Activated T-helper 17 cell treated with anti-CD3 and anti-CD28 coated beads, Interleukin-2, amount 50 U/mL, for 72 hours (primary cell): ENCODE measurements around the gene ZNF697. TPM values are rescaled to one million over a fixed set of nuclear protein-coding genes. Genes with fewer than 3 reads are reported as not detected.
"Not testable (repeated sequence)": the region's sequence is repeated elsewhere in the genome, so short reads cannot be mapped to it uniquely, and the experiment has no call there.

Experiments used
- ATAC-seq: fragments of 150-1000 bp; cut with Tn5 transposase; replicated peaks from 2 replicates; pipeline ENCODE4 v1.10.0; 2021; ENCODE audit warnings: mild to moderate bottlenecking, moderate library complexity
- H3K27ac Mint-ChIP-seq: one replicate; pipeline ENCODE4 v1.8.0; 2022; ENCODE audit warnings: mixed read lengths
- H3K27me3 Mint-ChIP-seq: one replicate; pipeline ENCODE4 v1.8.0; 2022; ENCODE audit warnings: mixed read lengths
- H3K36me3 Mint-ChIP-seq: one replicate; pipeline ENCODE4 v1.8.0; 2022; ENCODE audit warnings: low read depth, mild to moderate bottlenecking, mixed read lengths
- H3K4me1 Mint-ChIP-seq: one replicate; pipeline ENCODE4 v1.8.0; 2022; ENCODE audit warnings: mixed read lengths
- H3K4me3 Mint-ChIP-seq: one replicate; pipeline ENCODE4 v1.8.0; 2022; ENCODE audit warnings: mild to moderate bottlenecking, mixed read lengths
- H3K9me3 Mint-ChIP-seq: one replicate; pipeline ENCODE4 v1.8.0; 2022; ENCODE audit warnings: mixed read lengths
- total RNA-seq, 2 donors: library from RNA; stranded (reverse); gene quantifications; one replicate each; pipeline ENCODE4 v1.2.3, GENCODE V29; 2022

Gene ZNF697
- under 1 TPM in 1 of 2 donors, not detected in 1; 0.06 TPM for total RNA-seq

GRCh38 chr1:119647734-119648619, at the start of gene ZNF697:
TSS of gene ZNF697 (minus strand) at chr1:119648266. CDS start at chr1:119626100, 22,166 bp downstream.
- H3K4me1 Mint-ChIP-seq: no peaks in the 10 kb centered on the region
- peak; percentile 67 for ATAC-seq

DNA sequence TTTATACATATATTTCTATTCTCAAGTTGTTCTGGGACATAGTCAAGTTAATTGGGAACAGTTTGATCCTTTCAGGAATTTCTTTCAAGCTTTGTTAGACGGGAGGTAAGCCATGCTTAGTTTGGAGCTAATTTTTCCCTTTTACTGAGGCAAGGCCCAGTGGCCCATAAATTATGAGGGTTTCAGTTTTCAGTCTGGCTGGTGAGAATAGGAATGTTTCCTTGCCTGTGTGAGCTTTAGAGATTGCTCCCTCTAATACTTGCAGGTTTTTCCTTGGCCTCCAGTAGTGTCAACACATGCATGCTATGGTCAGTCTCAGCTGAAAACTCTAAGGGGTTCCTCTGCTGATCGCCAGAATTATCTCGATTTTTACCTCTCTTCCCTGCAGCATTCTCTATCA, 49.5 kb upstream of the ZNF697 start:
- Mint-ChIP-seq H3K4me3 (no peak overlapping the region), H3K4me1 (no peaks in the 10 kb centered on the region), H3K9me3 (peaks cover 7% of the 10 kb centered on the region), H3K27me3 (peaks cover 33% of the 10 kb centered on the region), H3K27ac (no peak overlapping the region), H3K36me3 (no peaks in the 10 kb centered on the region)
- ATAC-seq: no peak

More at GRCh38 chr1:119647734-119648619, at the start of gene ZNF697:
- Mint-ChIP-seq H3K27me3 (peaks cover 60% of the 10 kb centered on the region), H3K9me3 (peaks cover 4% of the 10 kb centered on the region), H3K4me3 (peak within 1 kb of the TSS; percentile 39), H3K27ac (no peak within 1 kb of the TSS), H3K36me3 (no peaks in the 10 kb centered on the region)

GRCh38 chr1:119696863-119697262, 48.8 kb upstream of the ZNF697 start:
- not testable (repeated sequence) for H3K27ac Mint-ChIP-seq, H3K4me3 Mint-ChIP-seq, H3K9me3 Mint-ChIP-seq, H3K4me1 Mint-ChIP-seq, ATAC-seq, H3K36me3 Mint-ChIP-seq
- H3K27me3 Mint-ChIP-seq: peaks cover 33% of the 10 kb centered on the region

DNA sequence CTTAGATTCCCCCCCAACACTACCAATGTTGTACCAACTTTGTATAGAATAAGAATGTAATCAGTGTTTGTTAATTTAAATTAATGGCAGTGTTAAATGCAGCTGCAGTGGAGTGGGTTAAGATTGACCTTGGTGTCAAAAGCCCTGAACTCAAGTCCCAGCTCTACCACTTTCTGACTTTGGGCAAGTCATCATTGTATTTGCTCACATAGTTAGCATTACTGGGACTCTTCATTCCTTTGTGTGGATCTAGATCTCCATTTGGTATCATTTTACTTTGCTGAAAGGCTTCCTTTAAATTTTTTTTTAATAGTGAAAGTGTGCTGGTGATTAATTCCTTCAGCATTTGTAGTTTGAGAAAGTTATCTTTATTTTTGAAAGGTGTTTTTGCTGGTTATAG, 41.4 kb upstream of the ZNF697 start:
- no peak overlapping the region for H3K27ac Mint-ChIP-seq
- H3K4me1 Mint-ChIP-seq: no peaks in the 10 kb centered on the region
- peaks cover 3% of the 10 kb centered on the region for H3K27me3 Mint-ChIP-seq
- no peak overlapping the region for H3K4me3 Mint-ChIP-seq
- no peak for ATAC-seq
- no peaks in the 10 kb centered on the region for H3K9me3 Mint-ChIP-seq
- no peaks in the 10 kb centered on the region for H3K36me3 Mint-ChIP-seq

GRCh38 chr1:119688810-119689209, 40.7 kb upstream of the ZNF697 start:
- H3K4me1 Mint-ChIP-seq: no peaks in the 10 kb centered on the region
- H3K27ac Mint-ChIP-seq: no peak overlapping the region
- no peaks in the 10 kb centered on the region for H3K36me3 Mint-ChIP-seq
- no peaks in the 10 kb centered on the region for H3K27me3 Mint-ChIP-seq
- H3K9me3 Mint-ChIP-seq: no peaks in the 10 kb centered on the region
- ATAC-seq: no peak
- no peak overlapping the region for H3K4me3 Mint-ChIP-seq

- Mint-ChIP-seq H3K9me3 (no peaks in the 10 kb centered on the region), H3K4me1 (no peaks in the 10 kb centered on the region), H3K4me3 (no peak overlapping the region), H3K27me3 (no peaks in the 10 kb centered on the region), H3K36me3 (no peaks in the 10 kb centered on the region), H3K27ac (no peak overlapping the region)
- ATAC-seq: no peak
These were observed 39.5 kb upstream of the ZNF697 start for GRCh38 chr1:119687434-119688079.

GRCh38 chr1:119686661-119687060, 38.6 kb upstream of the ZNF697 start:
- no peak for ATAC-seq
- Mint-ChIP-seq H3K27ac (no peak overlapping the region), H3K4me3 (no peak overlapping the region), H3K9me3 (no peaks in the 10 kb centered on the region), H3K27me3 (no peaks in the 10 kb centered on the region), H3K36me3 (no peaks in the 10 kb centered on the region), H3K4me1 (no peaks in the 10 kb centered on the region)

GRCh38 chr1:119683893-119684292, 35.8 kb upstream of the ZNF697 start:
- Mint-ChIP-seq H3K4me1 (no peaks in the 10 kb centered on the region), H3K36me3 (no peaks in the 10 kb centered on the region), H3K27ac (no peak overlapping the region), H3K4me3 (no peak overlapping the region), H3K27me3 (no peaks in the 10 kb centered on the region), H3K9me3 (no peaks in the 10 kb centered on the region)
- no peak for ATAC-seq

GRCh38 chr1:119682141-119682540, 34.1 kb upstream of the ZNF697 start:
- Mint-ChIP-seq H3K36me3 (no peaks in the 10 kb centered on the region), H3K4me3 (no peak overlapping the region), H3K4me1 (no peaks in the 10 kb centered on the region), H3K27ac (no peak overlapping the region), H3K9me3 (no peaks in the 10 kb centered on the region), H3K27me3 (no peaks in the 10 kb centered on the region)
- no peak for ATAC-seq

DNA sequence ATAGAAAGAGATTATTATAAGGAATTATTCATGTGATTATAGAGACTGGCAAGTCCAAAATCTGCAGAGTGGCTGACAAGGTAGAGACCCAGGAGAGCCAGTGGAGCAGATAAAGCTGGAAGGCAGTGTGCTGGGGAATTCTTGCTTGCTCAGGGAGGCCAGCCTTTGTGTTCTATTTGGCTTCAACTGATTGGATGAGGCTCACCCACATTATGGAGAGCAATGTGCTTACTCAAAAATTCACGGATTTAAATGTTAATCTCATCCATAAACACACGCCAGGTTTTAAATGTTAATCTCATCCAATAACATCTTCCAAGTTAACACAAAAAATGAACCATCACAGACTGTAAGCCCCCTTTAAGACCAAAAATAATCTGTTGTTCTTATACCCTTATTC, 33.5 kb upstream of the ZNF697 start:
- no peak for ATAC-seq
- H3K27me3 Mint-ChIP-seq: no peaks in the 10 kb centered on the region
- no peak overlapping the region for H3K27ac Mint-ChIP-seq
- H3K9me3 Mint-ChIP-seq: no peaks in the 10 kb centered on the region
- no peak overlapping the region for H3K4me3 Mint-ChIP-seq
- H3K4me1 Mint-ChIP-seq: no peaks in the 10 kb centered on the region
- no peaks in the 10 kb centered on the region for H3K36me3 Mint-ChIP-seq

DNA sequence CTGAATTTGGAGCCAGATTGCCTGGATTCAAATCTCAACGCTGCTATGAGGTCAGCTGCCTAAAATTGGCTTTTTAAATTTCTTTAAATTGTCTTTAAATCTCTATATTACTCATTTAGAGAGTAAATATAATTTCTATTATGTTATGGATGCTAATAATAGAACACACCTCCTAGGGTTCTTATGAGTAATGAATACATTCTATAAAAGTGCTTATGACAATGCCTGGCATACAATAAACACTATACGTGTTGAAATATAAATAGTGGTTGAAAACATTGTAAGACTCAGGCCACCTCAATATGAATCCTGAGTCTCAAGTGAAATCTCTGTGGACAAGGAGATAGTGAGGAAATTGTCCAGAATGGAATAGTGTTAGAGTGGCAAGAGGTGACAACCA, 32.7 kb upstream of the ZNF697 start:
- Mint-ChIP-seq H3K27ac (no peak overlapping the region), H3K36me3 (no peaks in the 10 kb centered on the region), H3K9me3 (no peaks in the 10 kb centered on the region), H3K4me3 (no peak overlapping the region), H3K27me3 (peaks cover 1% of the 10 kb centered on the region), H3K4me1 (no peaks in the 10 kb centered on the region)
- ATAC-seq: no peak

GRCh38 chr1:119680193-119680592, 32.1 kb upstream of the ZNF697 start:
- no peaks in the 10 kb centered on the region for H3K9me3 Mint-ChIP-seq
- no peaks in the 10 kb centered on the region for H3K36me3 Mint-ChIP-seq
- H3K4me3 Mint-ChIP-seq: no peak overlapping the region
- no peak overlapping the region for H3K27ac Mint-ChIP-seq
- H3K27me3 Mint-ChIP-seq: peaks cover 6% of the 10 kb centered on the region
- ATAC-seq: no peak
- no peaks in the 10 kb centered on the region for H3K4me1 Mint-ChIP-seq

DNA sequence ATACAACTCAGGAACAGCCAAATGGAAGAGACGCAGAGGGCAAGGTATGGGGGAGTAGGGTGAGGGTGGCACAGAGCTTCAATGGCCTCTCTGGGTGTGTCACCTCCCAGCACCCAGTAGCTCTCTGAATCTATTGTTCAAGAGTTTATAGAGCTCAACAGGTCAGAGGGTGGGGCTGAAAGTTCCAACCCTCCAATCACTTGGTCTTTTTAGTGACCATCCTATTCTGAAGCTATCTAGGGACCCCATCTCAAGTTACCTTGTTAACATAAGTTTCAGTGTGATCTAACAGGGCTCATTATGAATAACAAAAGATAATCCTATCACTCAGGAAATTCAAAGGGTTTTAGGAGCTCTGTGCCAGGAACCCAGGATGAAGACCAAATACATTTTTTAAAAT, 31.2 kb upstream of the ZNF697 start:
- Mint-ChIP-seq H3K4me3 (no peak overlapping the region), H3K36me3 (no peaks in the 10 kb centered on the region), H3K27me3 (peaks cover 6% of the 10 kb centered on the region), H3K27ac (no peak overlapping the region), H3K4me1 (no peaks in the 10 kb centered on the region), H3K9me3 (no peaks in the 10 kb centered on the region)
- ATAC-seq: no peak

- no peak overlapping the region for H3K27ac Mint-ChIP-seq
- peaks cover 11% of the 10 kb centered on the region for H3K27me3 Mint-ChIP-seq
- H3K9me3 Mint-ChIP-seq: no peaks in the 10 kb centered on the region
- no peaks in the 10 kb centered on the region for H3K36me3 Mint-ChIP-seq
- H3K4me3 Mint-ChIP-seq: no peak overlapping the region
- H3K4me1 Mint-ChIP-seq: no peaks in the 10 kb centered on the region
- ATAC-seq: no peak
These were observed 28.6 kb upstream of the ZNF697 start for GRCh38 chr1:119676571-119677206.
